SIG-M5 treated with dmso at 0.1 percent for 504 hours (cell line): ENCODE data around the gene AGPAT2.

Experiments used
- DNase-seq: peaks from one replicate; lab custom pipeline; 2025; ENCODE audit not compliant: unreplicated experiment; lab: John Stamatoyannopoulos, UW

Gene AGPAT2

GRCh38 chr9:136674786-136675349 lies 12.4 kb downstream of the AGPAT2 start:
- no peak for DNase-seq

DNA sequence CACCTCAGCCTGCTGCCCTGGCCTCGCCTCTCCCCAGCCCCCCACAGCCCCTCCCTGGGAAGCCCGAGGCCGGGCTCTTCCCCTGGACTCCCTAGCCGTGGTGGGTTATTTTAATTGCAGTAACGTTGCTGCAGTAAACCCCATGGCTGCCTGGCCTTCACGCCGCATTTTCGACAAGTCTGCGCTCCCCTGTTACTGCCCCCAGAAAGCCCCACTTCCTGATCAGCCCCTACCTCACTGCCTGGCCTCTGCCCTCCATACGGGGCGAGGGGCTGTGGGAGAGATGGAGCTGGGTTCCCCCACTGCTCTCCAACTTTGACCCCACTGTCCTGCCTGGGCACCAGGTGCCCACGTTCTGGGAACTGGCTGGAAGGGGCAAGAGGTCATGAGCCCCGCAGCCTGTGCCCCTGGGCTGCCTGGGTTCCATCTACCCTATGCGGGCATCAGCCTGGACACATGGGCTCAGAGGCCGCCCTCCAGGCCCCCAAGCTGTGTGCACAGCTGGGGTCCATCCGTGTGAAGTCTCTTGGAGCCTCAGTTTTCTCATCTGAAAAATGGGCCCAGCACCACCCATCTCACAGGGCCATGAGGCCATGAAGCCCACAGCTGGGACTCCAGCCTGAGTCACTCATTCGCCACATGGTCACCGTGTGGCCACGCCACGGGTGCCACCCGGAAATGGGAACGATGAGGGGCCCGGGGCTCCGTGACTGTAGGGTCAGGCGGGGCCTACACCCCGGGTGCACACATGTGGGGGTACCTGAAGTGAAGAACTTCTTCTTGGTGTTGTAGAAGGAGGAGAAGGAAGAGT lies 13.1 kb downstream of the AGPAT2 start:
- no peak for DNase-seq

DNA sequence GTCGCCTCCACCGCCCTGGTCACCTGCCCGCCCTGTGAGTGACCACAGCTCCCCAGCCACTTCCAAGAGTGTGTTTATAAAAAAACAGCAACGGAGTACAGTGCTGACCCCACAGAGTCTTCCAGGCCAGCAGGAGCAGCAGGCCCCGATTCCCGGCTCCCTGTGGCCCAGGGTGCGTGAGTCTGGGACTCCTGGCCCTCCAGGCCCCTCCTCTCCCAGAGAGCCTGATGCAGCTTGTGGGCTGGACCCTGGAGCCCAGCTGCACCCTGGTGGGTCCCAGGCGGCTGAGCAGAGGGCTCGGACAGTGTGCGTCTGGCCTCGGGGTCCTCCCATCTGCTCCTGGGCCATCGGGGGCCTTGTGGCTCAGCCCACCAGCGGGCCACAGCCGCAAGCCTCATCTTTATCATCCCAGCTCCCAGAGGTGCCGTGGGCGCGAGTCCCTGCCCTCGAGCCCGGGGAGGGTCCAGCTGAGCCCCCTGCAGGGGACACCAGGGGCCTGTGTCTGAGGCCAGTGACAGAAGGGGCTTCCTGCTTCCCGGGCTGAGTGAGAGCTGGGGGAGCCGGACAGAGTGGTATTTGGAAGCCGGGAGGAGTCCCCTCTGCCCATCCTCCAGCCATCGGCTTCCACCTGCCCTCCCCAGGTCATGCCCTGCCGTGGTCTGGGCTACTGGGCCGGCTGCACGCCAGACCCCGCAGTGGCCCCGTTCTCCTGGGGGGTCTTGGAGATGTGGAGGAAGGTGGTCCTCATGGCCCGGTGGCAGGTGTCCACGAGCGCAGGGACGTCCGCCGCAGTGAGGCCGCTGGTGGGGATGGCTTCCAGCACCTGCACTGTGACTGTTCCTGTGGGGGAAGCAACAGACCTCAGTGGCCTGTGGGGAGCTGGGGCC lies 13.9 kb downstream of the AGPAT2 start:
- no peak for DNase-seq

DNA sequence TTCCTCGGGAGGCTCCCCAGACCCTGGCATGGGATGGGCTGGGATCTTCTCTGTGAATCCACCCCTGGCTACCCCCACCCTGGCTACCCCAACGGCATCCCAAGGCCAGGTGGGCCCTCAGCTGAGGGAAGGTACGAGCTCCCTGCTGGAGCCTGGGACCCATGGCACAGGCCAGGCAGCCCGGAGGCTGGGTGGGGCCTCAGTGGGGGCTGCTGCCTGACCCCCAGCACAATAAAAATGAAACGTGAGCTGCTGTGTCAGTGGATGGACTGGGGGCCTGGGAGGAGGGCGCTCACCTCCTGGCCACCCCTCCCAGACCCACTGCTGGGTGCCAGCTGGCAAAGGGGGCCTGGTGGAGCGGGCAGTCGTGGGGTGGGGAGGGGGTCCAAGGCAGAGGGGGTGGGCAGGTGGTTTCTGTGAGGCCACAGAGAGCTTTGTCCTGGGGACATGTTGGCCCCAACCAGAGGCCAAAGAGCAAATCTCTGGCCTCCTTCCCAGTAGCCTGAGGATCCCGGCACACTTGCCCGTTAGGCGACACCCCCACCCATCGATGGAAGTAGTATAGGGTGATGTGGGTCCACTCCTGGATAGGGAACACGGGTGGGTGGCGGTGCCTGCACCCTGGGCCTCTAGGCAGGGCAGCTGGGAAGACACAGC lies 14.7 kb downstream of the AGPAT2 start:
- no peak for DNase-seq

GRCh38 chr9:136671646-136672430 lies 15.4 kb downstream of the AGPAT2 start:
- DNase-seq, result no peak

DNA sequence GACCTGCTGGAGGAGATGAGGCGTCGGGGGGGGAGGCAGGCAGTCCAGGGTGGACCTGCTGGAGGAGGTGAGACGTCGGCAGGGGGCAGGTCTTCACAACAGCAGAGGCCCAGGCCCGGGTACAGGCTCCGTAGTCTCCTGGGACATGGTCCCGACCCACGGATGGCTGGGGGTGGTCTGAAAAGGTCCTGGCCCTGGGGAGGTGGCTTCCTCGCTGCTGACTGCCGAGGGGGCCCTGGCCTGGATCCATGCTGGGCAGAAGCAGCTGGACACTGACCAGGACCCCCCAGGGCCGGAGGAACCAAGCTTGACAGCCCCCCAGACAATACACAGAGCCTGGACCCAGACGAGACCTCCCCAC lies 16.0 kb downstream of the AGPAT2 start:
- no peak for DNase-seq

GRCh38 chr9:136670576-136671253 lies 16.5 kb downstream of the AGPAT2 start:
- no peak for DNase-seq

- no peak for DNase-seq
Measured at GRCh38 chr9:136669791-136670464, 17.3 kb downstream of the AGPAT2 start.

DNA sequence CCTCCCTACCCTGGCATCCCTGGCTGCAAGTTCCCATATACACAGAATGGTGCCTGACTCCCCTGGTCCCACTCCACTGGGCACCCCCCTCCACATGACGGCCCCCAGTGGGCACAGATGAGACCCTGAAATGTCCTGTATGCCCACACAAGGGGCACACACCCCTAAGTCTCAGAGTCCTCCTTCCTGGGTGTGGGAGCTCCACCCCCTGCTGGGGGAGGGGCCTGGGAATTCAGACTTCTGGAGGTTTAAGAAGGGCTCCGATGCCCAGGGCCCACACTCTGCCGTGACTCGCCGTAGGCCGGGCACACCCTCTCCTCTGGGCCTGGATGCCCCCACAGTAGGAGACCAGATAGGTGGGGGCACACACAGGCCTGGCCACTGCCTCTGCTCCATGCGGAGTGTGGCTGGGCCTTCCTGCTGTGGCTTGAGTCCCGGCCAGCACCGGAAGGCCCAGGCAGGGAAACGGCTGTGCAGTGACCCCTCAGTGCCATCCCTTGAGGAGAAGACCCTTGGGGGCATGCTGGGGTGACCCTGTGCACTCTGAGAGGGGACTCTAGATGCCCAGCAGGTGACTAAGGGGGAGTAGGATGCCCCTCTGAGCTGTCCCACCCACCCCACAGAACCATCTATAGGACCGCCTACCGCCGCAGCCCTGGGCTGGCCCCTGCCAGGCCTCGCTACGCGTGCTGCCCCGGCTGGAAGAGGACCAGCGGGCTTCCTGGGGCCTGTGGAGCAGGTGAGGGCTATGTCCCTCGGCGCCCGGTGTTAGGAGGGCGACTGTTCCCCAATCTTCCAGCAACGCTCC lies 18.1 kb downstream of the AGPAT2 start:
- no peak for DNase-seq

DNA sequence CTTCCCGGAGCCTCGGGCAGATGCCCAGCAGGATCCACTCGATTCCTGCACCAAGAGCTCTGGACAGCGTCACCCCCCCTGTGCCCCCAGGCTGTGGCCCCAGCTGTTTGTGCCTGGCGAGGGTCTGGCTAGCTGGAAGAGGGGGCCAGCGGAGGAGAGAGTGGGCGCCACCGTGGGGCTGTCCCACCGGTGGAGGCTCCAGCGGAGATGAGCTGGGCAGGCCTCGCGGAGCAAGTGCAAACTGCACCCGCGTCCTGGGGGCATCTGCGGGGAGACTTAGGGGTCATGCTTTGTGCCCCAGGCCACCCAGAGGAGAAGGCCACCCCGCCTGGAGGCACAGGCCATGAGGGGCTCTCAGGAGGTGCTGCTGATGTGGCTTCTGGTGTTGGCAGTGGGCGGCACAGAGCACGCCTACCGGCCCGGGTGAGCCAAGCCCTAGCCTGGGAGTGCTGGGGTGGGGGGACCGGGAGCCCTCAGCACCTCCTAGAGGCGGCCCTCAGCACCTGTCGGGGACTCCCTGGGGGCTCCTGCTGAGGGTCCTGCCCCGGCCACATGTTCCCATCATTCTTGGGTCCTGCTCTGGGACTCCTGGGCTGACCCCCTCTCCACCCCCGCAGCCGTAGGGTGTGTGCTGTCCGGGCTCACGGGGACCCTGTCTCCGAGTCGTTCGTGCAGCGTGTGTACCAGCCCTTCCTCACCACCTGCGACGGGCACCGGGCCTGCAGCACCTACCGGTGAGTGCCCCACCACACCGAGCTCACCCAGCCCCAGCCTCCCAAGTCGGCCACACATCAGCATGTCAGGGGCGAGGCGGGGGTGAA lies 19.1 kb downstream of the AGPAT2 start:
- DNase-seq, result no peak

DNA sequence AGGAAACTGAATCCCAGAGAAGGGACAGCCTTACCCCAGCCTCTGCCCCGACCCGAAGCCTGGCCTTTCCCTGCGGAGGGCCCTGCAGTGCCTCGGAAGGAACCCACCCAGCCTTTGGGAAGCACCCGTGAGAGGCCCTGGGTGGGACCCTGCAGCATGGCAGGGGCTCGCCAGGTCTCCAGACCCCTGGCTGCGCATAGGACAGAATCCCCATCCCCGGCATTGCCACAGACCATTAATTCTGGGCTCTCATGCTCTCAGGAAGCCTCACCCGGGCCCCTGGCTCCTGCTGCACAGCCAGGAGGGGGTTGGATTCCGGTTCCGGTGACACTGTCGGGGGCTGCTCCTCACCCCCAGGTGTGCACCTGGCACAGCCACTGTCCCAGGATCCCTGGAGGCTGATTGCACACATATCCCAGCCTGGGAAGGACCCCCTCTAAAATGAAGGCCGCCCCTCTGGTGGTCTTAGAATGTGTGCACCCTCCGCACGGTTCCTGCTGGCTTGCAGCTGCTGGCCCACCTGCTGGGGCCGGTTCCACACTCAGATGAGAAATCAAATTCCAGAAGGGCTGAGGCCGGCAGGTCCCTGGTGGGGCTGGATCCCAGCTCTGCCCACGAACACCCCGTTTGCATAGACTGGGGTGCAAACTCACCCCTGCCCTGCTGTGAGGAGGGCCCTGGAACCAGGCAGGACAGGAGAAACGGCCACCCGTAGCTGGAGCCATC lies 19.9 kb downstream of the AGPAT2 start:
- no peak for DNase-seq

- no peak for DNase-seq
Measured at GRCh38 chr9:136666372-136667213, 20.7 kb downstream of the AGPAT2 start.

DNA sequence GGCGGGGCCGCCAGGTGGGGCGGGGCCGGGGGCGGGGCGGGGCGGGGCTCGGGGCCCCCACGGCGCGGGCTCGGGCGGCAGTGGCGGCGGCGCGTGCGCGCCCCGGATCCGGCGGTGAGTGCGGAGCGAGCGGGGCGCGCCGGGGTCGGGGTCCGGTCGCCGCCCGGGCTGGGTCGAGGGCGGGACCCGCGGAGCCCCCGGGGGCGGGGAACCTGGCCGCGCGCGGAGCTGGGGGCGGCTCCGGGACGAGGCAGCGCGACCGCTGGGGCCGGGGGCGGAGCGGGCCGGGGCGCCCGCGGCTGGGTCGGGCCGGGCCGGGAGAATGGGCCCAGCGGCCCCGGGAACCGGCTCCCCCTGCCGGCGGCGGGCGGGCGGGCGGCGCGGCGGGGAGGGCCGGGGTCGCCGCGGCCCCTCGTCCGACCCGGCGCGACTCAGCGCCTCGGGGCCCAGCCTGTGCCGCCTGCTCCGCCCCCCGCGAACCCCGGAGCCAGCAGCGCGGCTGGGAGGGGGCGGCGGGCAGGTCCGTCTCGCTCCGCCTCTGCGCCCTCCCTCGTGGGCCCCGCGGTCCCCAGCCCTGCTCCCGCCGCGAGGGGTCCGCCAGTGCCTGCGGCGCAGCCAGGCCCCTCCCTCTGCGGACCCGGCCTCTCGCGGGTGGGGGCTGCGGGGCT lies 21.4 kb downstream of the AGPAT2 start:
- no peak for DNase-seq

DNA sequence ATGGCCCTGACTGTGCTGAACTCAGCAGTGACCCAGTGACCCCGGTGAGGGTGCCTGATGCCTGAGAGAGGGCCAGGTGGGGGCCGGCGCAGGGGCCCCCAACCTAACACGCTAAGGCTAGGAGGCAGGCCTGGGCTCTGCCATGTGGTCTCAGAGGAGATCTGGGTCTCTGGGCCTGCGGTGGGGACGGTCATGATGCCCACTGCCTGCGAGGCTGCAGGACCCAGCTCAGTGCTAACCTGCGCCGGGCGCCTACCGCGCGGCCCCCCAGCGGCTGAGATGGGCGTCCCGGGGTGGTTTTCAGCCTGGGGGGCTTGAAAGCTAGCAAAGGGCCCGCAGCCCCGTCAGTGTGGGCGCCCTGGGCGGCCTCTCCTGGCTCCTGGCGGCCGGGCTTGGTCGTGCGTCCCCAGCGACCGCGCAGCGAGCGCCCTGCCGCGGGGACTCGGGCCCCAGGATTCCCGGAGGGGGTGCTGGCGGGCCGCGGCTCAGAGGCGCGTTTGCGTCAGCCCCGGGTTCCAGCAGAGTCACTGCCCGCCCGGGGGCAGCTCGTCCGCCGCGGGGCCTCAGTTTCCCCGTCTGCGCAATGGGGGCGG lies 22.1 kb downstream of the AGPAT2 start:
- DNase-seq, result no peak
